Hindlimb muscle (tissue), 1 donor: Measurements from ENCODE around the gene ALDOB. TPM values are rescaled to one million over a fixed set of nuclear protein-coding genes. Genes with fewer than 3 reads are reported as not detected.
A peak's percentile ranks its signal among the peaks of the same experiment; 100 is the strongest.

Experiments
- DNase-seq: peaks from one replicate; pipeline ENCODE4 v3.0.0-alpha.2; 2013
- polyA plus RNA-seq: library from polyadenylated mRNA; unstranded; fragments of 120-200 nt; gene quantifications from one replicate; pipeline ENCODE4 v1.2.1, GENCODE V29; 2013; ENCODE audit not compliant: insufficient read length

The ALDOB gene
- polyA plus RNA-seq, 1 donor: 0.35 TPM

DNA sequence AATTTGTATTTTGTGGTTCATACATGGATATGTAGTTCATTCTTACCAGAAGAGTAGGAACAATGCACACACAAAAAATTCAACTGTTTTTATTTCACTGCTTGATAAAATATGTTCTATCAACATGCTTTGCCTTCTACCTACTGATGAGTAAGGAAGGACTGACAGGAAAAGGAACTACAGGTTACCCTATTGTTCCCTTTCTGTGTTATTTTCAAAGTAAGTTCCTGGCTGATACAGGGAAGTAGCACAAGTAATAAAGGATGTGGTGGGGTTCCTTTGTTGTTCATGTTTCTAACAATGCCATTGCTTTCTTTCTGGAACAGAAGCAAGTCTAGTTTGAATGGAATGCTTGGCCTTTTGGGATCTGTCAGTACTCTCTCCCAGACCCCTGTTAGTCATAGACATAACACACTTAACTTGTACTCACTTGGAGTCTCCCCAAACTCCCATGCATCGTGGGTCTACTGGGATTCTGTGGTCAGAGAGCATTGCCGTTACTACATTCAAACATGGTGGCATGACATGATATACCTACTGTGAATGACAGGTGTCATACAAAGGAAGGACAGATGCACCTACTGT is 20.2 kb upstream of the ALDOB start:
- DNase-seq: no peak

DNA sequence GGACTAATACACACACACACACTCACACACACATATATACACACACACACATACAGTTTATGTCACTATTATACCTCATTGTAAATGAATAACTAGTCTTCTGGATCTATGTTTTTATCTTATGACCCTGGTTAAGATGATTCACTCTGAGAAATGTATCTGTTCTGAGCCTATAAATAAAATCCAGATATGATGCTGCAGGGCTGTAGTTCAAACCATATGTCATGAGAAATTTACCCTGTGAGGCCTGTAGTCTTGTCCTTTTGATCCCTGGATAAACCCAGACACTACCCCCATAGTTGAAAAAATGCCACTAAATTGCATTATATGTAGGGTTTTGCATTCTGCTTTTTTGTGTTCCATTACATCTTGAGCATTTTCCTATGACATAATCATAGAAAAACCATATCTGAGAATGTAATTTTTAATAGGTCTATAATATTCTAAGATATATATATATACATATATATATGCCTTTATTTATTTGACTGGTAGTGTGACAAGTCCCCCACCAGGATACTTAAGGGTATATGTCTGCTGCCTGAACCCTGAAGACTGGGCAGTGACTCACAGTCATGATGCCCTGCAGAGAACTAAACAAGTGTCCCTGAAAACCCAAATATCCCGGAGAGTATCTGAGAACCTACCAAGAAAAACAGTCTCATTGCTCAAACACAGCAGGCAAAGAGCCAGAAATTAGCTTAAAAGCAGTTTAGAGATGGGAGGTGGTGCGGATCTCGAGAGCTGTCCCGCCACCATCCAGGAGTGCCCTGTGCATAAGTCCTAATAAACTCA is 18.4 kb upstream of the ALDOB start:
- DNase-seq: no peak

DNA sequence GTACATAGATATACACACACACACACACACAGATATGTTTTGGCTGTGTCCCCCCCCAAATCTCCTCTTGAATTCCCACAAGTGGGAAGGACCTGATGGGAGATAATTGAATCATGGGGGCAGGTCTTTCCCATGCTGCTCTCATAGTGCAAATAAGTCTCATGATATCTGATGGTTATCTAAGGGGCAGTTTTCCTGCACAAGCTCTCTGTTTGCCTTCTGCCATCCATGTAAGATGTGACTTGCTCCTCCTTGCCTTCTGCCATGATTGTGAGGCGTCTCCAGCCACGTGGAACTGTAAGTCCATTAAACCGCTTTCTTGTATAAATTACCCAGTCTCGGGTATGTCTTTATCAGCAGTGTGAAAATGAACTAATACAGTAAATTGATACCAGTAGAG is 15.9 kb upstream of the ALDOB start:
- DNase-seq: no peak

DNA sequence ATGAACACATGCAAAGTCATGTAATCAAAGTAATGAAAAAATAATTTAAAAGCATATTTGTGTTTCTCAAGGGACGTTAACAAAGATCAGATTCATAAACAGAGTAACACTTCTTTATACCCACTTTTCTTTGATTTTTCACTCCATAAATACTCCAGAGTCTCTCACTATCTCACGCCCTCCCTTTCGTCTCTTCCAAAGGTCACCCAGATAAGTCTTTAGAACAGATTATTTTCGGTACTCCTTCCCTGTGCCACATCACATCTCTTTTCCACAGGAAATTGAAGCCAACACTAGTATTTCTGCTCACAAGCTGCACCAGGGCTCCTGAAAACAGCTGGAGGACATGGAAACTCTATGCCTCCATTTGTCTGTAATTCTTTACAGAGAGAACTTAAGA is 15.4 kb upstream of the ALDOB start:
- DNase-seq: no peak

DNA sequence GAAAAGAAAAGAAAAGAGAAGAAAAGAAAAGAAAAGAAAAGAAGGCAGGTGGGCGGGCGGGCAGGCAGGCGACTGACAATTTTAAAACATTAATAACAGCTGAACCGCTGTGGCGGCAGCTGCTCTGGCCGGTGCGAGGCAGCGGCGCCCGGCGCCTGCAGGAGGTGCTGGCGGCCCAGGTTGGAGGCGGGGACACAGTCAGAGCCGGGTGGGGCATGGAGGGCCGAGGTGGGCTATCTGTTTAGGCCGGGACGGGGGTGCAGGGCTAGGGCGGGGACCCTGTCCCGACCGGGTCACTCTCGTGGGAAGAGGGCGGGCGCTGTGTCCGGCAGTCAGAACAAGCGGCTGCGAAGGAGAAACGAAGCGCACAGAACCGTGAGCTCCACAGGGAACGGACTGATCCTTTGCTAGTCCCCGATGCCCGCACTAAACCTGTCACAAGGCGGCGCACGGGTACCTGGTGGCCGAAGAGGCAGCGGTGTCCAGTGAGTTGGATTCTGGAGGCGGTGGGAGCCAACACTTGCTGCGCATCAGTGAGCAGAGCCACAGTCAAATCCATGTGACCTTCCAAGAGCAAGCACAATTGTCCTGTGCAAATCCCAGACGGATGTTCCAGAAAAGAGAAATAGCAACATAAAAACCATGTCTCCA is 13.6 kb upstream of the ALDOB start:
- DNase-seq: peak; percentile 46

DNA sequence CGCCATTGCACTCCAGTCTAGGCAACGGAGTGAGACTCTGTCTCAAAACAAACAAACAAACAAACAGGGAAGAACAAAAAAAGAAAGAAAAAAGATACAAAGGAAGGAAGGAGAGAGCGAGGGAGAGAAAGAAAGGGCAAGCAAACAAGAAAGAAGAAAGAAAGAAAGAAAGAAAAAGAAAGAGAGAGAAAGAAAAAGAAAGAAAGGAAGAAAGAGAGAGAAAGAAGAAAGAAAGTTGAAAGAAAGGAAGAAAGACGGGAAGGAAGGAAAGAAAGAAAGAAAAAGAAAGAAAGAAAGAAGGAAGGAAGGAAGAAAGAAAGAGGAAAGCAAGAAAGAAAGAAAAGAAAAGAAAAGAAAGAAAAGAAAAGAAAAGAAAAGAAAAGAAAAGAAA is 13.1 kb upstream of the ALDOB start:
- DNase-seq: no peak

DNA sequence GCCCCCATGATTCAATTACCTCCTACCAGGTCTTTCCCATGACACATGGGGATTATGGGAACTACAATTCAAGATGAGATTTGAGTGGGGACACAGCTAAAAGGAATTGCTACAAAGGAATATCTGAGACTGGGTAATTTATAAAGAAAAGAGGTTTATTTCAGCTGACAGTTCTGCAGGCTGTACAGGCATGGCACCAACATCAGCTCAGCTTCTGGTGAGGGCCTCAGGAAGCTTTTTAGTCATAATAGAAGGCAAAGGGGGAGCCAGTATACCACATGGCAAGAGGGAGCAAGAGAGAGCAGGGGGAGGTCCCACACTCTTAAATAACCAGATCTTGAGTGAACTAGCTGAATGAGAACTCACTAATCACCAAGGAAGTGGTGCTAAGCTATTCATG is 11.2 kb upstream of the ALDOB start:
- no peak for DNase-seq

DNA sequence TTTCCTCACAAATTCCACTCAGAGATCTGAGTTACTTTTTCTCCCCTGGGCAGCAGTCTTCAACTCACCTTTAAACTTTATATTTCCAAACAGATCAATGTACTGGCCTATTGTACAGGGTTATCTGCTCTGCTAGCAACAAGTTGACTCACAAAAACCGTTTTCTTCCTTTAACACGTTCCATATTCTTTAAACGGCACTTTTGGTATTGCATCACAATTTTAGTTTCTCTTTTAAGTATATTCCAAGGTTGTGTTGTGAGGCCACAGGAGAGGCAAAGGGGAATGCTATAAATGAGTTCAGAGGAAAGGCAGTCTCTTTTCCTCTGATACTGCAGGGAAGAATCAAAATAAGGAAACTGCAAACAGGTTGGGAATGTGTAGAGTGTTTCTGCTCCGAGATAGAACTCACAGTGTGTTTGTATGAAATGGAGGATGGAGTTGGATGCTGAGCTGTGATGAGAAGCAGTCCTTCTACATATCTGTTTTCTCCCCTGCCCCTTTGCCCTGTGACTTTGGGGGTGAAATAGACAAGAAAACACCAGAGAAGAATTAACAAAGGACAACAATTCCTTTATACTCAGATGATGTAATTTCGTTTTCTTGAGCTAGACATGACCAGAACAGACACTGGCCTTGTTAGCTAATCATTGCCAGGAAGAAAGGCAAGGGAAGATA is 9.9 kb upstream of the ALDOB start:
- no peak for DNase-seq

DNA sequence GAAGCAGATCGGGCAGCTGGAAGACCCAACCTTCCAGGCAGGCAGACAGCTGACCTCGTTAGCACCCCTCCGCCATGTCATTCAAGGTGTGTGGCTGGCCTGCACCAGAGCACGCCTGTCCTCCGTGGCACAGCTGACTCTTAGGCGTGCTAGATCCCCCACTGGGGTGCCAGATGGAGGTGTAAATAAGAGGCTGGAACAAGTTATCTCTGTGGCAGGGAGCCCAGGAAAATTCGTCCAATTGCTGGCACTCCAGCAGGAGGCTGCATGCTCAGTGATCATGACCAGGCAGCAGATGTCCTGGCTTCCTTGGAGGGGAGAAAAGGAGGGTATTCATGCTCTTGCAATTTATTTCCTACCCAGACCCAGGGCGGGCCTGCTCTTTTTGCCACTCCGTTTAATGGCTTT is 7.8 kb upstream of the ALDOB start:
- DNase-seq: peak; percentile 6

DNA sequence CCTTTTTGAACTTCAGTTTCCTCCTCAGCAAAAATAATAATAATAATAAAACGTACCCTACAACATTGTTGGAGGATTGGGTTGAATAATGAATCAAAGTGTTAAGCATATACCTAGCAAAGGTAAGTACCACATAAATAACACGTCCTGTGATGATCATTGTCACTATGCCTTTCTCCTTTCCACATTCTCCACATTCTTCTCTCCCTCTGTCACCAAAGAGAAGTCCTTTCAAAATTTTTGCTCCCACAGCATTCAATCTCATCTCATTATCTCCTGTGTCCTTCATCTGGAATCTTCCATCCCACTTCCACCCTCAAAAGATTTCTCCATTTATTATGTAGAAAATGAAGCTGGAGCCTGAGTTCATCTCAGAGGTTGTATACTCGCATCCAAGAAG is 7.2 kb upstream of the ALDOB start:
- no peak for DNase-seq

DNA sequence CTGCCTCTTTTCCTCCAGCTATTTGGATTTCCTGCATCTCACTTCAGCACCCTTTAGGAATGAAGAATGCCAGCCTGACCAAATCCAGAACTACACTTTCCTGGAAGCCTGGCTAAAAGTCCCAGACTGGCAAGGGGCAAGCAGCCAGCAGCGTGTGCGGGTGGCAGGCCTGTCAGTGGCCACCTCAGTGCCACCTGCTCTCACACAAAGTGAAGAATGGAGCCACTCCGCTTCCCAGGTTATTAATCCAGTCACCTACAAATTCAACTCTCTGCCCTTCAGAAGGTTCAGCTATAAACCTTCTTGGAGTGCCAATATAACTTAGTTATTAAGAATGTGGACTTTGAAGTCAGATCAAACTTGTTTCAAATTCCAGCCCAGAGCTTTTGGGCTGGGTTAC is 6.7 kb upstream of the ALDOB start:
- no peak for DNase-seq

DNA sequence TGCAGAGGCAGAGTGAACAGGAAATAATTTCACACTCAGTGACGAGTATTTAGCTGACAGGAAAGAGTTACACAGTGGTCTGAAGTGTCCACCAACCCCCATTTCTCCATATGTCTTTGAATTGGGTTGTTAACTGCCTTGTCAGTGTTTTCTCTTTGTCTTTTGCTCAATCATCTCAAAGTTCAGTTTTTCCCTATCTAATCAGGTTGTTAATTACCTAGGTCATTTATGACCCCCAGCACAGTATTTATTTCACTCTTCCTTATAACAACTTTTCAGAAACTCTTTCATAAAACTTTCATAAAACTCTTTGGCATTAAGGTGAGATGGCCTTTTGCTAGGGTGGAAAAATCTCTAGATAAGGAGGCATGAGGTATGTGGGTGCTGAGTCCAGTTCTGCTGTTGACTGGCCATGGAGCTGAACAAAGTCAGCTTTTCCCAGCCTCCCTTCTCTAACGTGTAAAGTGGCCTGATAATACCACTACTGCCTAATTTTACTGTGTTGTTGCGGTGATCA is 5.2 kb upstream of the ALDOB start:
- no peak for DNase-seq

DNA sequence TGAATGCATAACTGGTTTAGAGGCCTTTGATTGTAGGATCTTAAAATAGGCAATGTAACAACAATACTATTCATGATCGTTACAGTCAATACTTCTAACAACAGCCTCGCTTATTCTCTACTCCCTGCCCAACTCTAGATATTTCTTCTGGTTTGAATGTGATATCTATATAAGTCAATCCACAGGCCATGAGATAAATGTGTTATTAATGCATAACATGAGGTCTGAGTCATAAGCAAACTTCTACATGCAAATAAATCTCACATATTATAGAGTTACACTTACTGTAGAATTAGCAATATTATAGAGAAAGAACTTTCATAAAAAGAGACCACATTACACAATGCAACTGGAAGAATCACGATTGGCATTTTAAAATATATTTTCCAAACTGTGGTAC is 2.9 kb upstream of the ALDOB start:
- no peak for DNase-seq

DNA sequence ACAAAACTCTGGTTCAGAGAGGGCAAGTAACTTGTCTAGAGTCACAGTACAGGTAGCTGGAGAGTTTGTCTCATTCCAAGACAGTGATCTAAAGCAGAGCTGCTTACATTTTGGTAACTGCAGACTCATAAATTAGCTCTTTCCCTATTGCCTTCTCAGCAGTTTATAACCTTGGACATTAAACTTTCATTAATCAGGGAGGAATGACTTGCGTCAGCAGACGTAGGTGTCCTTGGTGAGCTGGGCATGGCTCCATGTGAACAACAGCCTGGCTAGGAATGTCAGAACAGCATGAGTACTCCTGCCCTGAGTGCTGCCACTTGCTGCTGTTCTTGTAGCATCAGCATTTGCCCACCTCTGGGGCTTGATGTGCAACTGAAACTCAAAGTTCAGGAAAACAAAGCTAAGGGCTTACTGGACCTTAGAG is 2.2 kb upstream of the ALDOB start:
- DNase-seq: no peak

DNA sequence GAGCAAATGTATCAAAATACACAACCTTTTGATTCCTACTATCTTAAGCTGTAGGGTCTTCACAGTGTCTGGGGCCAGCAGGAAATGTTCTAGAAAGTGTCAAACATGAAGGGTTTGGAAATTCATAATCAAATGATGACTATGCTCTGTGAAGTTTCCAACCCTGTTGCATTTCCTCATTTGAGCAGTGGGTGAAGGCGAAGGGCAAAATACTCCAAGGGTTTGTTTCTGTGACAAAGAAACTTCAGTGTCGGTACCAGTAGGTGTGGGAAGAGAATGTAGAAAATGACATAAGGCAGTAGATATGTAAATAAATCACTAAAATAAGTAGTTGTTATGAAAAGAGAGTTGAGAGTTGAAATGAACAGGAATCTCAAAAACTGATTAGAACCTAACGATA is 576 bp downstream of the ALDOB start:
- DNase-seq: no peak

DNA sequence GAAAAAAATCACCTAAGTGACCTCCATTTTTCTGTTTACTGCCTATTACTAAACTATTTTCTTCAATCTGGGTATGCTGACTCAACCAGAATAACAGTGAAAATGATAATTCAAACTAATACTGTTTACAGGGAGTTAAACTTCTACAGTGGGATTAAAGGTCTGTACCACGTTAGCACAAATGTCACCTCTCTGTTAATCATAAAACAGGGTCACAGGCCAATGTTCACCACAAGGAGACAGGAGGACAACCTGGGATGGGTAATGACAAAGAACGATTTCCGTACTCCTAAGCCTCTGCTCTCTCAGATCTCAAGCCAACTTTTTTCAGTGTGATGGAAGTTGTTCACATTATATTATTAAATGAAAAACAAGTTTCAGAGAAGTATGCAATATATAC is 2.3 kb downstream of the ALDOB start:
- DNase-seq: no peak

DNA sequence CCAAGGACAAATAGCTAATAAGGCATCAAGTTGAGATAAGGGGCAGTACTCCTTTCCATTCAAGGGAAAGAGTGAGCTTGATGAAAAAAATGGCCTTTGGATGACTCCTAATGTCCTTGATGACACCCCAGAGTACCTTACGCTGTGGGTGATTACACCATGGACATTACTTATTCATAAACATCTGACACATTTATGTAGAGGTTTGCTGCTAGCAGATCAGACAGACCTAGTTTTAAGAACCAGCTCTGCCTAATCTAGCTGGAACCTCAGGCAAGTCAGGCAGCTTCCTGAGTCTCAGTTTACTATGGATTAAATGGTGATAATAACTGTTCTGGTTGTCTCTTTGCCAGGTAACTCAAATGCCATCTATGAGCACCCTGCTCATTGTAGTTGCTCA is 2.8 kb downstream of the ALDOB start:
- DNase-seq: no peak

DNA sequence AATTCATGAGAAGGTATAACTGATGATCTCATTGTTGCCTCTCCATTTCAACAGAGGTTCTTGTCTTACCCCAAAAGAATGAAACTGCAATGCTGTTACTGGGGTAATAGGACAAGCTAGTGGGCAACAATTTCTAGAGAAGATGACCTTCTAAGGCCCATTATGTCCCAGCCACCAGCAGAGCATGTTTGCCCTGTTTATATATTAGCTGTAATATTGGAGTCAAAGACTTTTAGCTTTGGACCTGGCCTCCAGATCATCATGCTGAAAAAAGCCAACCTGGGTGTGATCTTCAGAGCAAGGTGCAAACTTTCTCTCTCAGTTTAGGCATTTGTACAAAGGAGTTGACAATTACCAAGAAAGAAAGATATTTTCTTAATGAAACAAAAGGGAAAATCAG is 3.4 kb downstream of the ALDOB start:
- DNase-seq: no peak

DNA sequence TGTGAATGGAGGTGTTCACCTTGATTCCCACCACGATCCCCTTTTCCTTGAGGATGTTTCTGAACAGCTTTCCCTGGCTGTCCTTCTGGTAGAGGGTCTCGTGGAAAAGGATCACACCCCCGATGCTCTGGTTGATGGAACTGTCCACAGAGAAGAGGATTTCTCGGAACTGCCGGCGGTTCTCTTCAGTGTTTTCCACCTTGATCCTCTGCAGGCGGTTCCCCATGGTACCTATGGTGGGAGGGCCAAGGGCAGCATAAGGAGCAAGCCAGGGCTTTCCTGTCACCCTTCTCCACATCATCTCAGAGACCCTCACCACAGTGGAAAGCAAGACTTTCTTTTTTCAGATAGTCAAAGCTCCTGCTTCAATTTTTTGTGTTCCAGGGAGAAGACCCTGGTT is 5.8 kb downstream of the ALDOB start:
- DNase-seq: no peak

DNA sequence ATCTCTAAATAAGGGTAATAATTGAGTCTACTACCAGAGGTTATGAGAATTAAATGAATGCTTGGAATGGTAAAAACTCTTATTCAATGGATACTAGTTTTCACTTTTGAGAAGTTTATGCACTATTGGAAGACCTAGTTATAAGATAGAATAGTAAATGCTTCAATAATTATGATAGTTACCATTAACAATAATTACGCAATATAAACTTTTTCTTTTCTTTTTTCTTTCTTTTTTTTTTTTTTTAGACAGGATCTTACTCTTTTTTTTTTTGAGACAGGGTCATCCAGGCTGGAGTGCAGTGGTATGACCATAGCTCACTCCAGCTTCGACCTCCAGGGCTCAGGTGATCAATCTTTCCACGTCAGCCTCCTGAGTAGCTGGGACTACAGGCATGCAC is 6.7 kb downstream of the ALDOB start:
- DNase-seq: no peak

DNA sequence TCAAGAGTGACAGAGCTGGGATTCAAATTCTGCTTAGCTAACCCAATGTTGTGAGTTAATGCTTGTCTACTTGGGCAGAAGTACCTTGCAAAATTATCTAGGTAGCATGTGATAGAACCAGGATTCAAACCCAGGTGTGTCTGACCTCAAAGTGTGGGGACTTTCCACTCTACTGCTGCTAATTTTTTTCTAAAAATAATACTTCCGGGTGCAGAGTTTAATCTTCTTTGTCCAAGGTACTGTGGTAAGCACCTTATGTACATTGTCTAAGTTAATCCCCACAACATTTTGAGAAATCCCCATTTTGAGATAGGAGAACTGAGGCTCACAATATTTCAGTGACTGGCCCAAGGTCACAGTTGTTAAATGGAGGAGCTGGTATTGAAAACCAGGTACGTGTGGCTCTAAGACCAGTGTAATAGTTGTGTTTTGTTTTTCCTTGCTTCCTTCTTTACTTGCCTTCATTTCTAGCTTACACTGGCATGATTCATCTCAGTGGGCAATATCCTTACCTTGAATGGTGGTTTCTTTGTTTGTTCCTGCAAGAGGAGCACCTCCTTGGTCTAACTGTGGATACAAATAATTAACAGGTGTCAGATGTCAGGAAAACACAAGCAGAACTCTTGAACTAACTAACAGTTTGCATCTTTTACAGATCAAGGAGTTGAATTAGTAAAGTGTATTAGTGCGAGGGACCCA is 7.5 kb downstream of the ALDOB start:
- DNase-seq: no peak

DNA sequence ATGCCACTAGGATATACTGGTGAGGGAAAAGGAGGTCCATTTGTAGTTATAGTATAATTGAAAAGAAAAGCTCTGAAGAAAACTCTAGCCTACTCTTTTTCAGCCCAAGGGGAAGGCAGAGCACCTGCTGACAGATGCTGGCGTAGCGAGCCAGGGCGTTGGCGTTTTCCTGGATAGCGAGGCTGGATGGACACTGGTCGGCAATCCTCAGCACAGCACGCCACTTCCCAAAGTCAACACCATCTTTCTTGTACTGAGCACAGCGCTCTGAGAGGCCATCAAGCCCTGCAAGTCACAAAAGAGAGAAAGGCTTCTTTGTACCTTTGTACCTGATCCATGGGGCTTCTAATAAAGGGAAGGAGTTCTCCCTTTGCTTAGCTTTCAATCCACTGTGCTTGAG is 8.2 kb downstream of the ALDOB start:
- DNase-seq: no peak

DNA sequence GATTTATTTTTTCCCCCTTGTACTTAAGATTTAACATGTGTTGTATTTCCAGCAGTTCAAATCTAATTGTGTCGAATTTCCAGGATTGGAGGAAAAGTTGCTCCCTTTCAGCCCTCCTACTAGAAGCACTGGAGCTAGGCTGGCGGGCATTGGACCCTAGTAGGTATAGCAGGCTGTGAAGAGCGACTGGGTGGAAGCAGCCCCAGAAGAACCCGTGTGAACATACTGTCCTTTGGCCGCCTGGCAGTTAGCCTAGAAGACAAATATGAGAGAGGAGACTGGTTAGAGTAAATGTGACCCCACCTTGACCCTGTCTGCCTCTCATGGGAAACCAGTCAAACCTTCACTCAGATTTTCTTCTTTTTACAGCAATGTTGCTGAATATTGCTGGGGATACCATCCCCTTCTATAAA is 13.9 kb downstream of the ALDOB start:
- no peak for DNase-seq
